NB4 (cell line): ENCODE data around the gene KRT74.

Experiments used
- CTCF ChIP-seq: IDR thresholded peaks from one replicate; pipeline ENCODE4 v1.5.1; 2012; ENCODE audit warnings: low read depth, low read length
- MYC ChIP-seq: IDR thresholded peaks from 2 replicates; pipeline ENCODE4 v1.6.1; 2011; ENCODE audit warnings: low read depth, low read length
- POLR2A ChIP-seq: IDR thresholded peaks from 2 replicates; pipeline ENCODE4 v1.6.1; 2011; ENCODE audit warnings: mild to moderate bottlenecking; ENCODE audit not compliant: insufficient read length; ENCODE audit errors: extremely low read depth
- TF ChIP-seq, protein P1 (sequence below): IDR thresholded peaks from 2 replicates; pipeline ENCODE4 v1.6.1; 2011; ENCODE audit warnings: low read depth, low read length

DNA sequence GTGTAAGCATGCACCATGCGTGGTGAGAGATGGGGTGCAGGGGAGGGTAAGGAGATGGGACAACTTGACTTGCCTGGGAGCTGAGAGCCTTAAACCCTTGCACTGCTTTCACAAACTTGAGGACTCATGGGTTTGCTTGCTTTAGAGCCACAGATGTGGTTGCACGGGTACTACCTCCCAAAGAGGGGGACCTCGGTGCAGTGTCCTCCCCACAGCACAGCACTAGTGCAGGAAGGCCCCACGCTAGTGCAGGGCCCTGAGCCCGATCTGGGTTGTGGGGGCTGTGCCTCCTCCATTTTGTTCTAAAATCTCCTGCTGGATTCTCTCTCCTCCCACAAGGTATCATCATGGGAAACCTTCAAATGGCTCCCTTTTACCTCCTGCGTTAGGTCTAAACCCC lies 16.4 kb upstream of the KRT74 start:
- TF ChIP-seq CTCF, result no peak
- no peak for TF ChIP-seq POLR2A
- TF ChIP-seq, protein P1, sequence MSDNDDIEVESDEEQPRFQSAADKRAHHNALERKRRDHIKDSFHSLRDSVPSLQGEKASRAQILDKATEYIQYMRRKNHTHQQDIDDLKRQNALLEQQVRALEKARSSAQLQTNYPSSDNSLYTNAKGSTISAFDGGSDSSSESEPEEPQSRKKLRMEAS, result no peak
- no peak for TF ChIP-seq MYC
